Cardiac muscle cell (in vitro differentiated cells and primary cell): ENCODE measurements around the gene CRIP2. TPM values are rescaled to one million over a fixed set of nuclear protein-coding genes. Genes with fewer than 3 reads are reported as not detected.

Experiments
- DNase-seq, 2 donors: peaks; one replicate each; pipeline versions ENCODE4 v3.0.0 to v3.0.0-alpha.2; 2010 to 2017; ENCODE audit warnings: low read depth in 1 of 2, low spot score in 1 of 2
- H3K27ac ChIP-seq: fragments of 200-600 bp; sonication (generic); 2 replicates; pipeline ENCODE4 v1.5.1; 2016
- H3K27me3 ChIP-seq: fragments of 200-600 bp; sonication (generic); 2 replicates; pipeline ENCODE4 v1.6.0; 2016; ENCODE audit warnings: control low read depth
- H3K36me3 ChIP-seq: fragments of 200-600 bp; sonication (generic); 2 replicates; pipeline ENCODE4 v1.5.1; 2016; ENCODE audit warnings: control low read depth
- H3K4me1 ChIP-seq: fragments of 200-600 bp; sonication (generic); 2 replicates; pipeline ENCODE4 v1.8.1; 2017; ENCODE audit warnings: low read depth, mild to moderate bottlenecking, mixed run types
- H3K4me3 ChIP-seq: fragments of 200-600 bp; sonication (generic); 2 replicates; pipeline ENCODE4 v1.5.1; 2016; ENCODE audit warnings: mild to moderate bottlenecking
- H3K9me3 ChIP-seq: fragments of 200-600 bp; sonication (generic); 2 replicates; pipeline ENCODE4 v1.5.1; 2017; ENCODE audit warnings: low read depth, mild to moderate bottlenecking, control low read depth
- CTCF ChIP-seq: IDR thresholded peaks from 2 replicates; pipeline ENCODE4 v1.5.1; 2012; ENCODE audit warnings: low read depth, mild to moderate bottlenecking, low read length
- polyA plus RNA-seq: library from polyadenylated mRNA; unstranded; fragments of >200 nt; fragmentation: Nextera tagmentation; extraction: Ambion mirVana; gene quantifications from 2 replicates; pipeline ENCODE4 v1.2.1, GENCODE V29; 2016
- total RNA-seq: library from RNA; depleted of rRNA; stranded (reverse); fragments of >200 nt; gene quantifications from 2 replicates; pipeline ENCODE4 v1.2.3, GENCODE V29; 2016

Gene CRIP2
- total and polyA plus RNA-seq, 2 experiments from 2014 or later = 804 to 1,845 TPM

- H3K27ac ChIP-seq = peak overlapping the region; percentile 1
- no peaks in the 10 kb centered on the region for H3K9me3 ChIP-seq
- peaks cover 2% of the 10 kb centered on the region for H3K27me3 ChIP-seq
- peak in 1 of 2 donors; percentile 19 for DNase-seq
- peaks cover 62% of the 10 kb centered on the region for H3K4me1 ChIP-seq
- no peak overlapping the region for H3K4me3 ChIP-seq
- peaks cover 3% of the 10 kb centered on the region for H3K36me3 ChIP-seq
- TF ChIP-seq CTCF = no peak
Measured at GRCh38 chr14:105484069-105484996, 9.7 kb downstream of the CRIP2 start.

- Histone ChIP-seq H3K27me3 (no peaks in the 10 kb centered on the region), H3K36me3 (no peaks in the 10 kb centered on the region), H3K4me1 (peaks cover 63% of the 10 kb centered on the region), H3K9me3 (no peaks in the 10 kb centered on the region), H3K27ac (peak overlapping the region; percentile 53), H3K4me3 (no peak overlapping the region)
- no peak for DNase-seq
- TF ChIP-seq CTCF = no peak
Measured at GRCh38 chr14:105484997-105485393, 10.4 kb downstream of the CRIP2 start.

- no peaks in the 10 kb centered on the region for H3K27me3 ChIP-seq
- no peaks in the 10 kb centered on the region for H3K9me3 ChIP-seq
- peak; percentile 21 to 71 for DNase-seq
- H3K4me3 ChIP-seq = no peak overlapping the region
- peak; percentile 17 for TF ChIP-seq CTCF
- H3K36me3 ChIP-seq = no peaks in the 10 kb centered on the region
- H3K4me1 ChIP-seq = peaks cover 63% of the 10 kb centered on the region
- peak overlapping the region; percentile 53 for H3K27ac ChIP-seq
Measured at GRCh38 chr14:105485739-105486162, 11.1 kb downstream of the CRIP2 start.

GRCh38 chr14:105486163-105486973, 11.7 kb downstream of the CRIP2 start, which contains the start of gene CRIP1:
Gene CRIP1 (plus strand): TSS chr14:105486886. CDS start chr14:105487260, 374 bp downstream.
- TF ChIP-seq CTCF = no peak
- Histone ChIP-seq H3K4me3 (peak within 1 kb of the TSS; percentile 26), H3K27ac (peak within 1 kb of the TSS; percentile 92), H3K4me1 (peaks cover 58% of the 10 kb centered on the region), H3K36me3 (no peaks in the 10 kb centered on the region), H3K9me3 (no peaks in the 10 kb centered on the region), H3K27me3 (no peaks in the 10 kb centered on the region)
- DNase-seq = no peak

- no peaks in the 10 kb centered on the region for H3K9me3 ChIP-seq
- no peaks in the 10 kb centered on the region for H3K36me3 ChIP-seq
- H3K27ac ChIP-seq = peak overlapping the region; percentile 92
- peak overlapping the region; percentile 26 for H3K4me3 ChIP-seq
- TF ChIP-seq CTCF = no peak
- H3K27me3 ChIP-seq = no peaks in the 10 kb centered on the region
- H3K4me1 ChIP-seq = peaks cover 52% of the 10 kb centered on the region
- DNase-seq = no peak
Measured at GRCh38 chr14:105486974-105487448, 12.4 kb downstream of the CRIP2 start.
